Sigmoid colon (tissue), 3 donors: ENCODE data around the gene PARD3.

Source experiments
- CTCF ChIP-seq, 4 experiments: fragments of 450-650 bp in 3 of 4; fragments of 200-600 bp in 1 of 4; IDR thresholded peaks; one replicate each; pipeline ENCODE4 v1.5.1; 2016 to 2019; ENCODE audit warnings: antibody characterized with exemption in 4 of 4, mild to moderate bottlenecking in 3 of 4, moderate library complexity in 2 of 4
- POLR2A ChIP-seq, 2 donors: fragments of 450-650 bp; IDR thresholded peaks; one replicate each; pipeline ENCODE4 v1.6.1; 2016; ENCODE audit warnings: antibody characterized with exemption in 2 of 2, mild to moderate bottlenecking in 2 of 2, moderate library complexity in 2 of 2

GRCh38 chr10:34835908-34836508 lies 20.9 kb upstream of the PARD3 start:
- TF ChIP-seq CTCF (IDR thresholded peaks at IDR 0.05) (no peak), POLR2A (IDR thresholded peaks at IDR 0.05) (no peak)
